VCaP (cell line): Measurements from ENCODE around the gene USP25.

ENCODE experiments used
- H3K27ac ChIP-seq: fragments of 450-650 bp; 2 replicates; pipeline ENCODE4 v1.5.1; 2017
- CTCF ChIP-seq: fragments of 450-650 bp; conservative IDR thresholded peaks from 2 replicates; pipeline ENCODE4 v1.5.1; 2017; ENCODE audit warnings: mild to moderate bottlenecking, moderate library complexity

Gene USP25

GRCh38 chr21:15809065-15809464 lies 79.3 kb downstream of the USP25 start:
- TF ChIP-seq CTCF = no peak
- H3K27ac ChIP-seq = no peak overlapping the region

GRCh38 chr21:15809818-15810217 lies 80.0 kb downstream of the USP25 start:
- no peak for TF ChIP-seq CTCF
- H3K27ac ChIP-seq = no peak overlapping the region

- H3K27ac ChIP-seq = no peak overlapping the region
- TF ChIP-seq CTCF = no peak
Measured at GRCh38 chr21:15815285-15815684, 85.5 kb downstream of the USP25 start.

GRCh38 chr21:15820327-15820726 lies 90.5 kb downstream of the USP25 start:
- no peak for TF ChIP-seq CTCF
- H3K27ac ChIP-seq = no peak overlapping the region

GRCh38 chr21:15820852-15821379 lies 91.1 kb downstream of the USP25 start:
- H3K27ac ChIP-seq = no peak overlapping the region
- TF ChIP-seq CTCF = no peak

GRCh38 chr21:15823486-15824150 lies 93.8 kb downstream of the USP25 start:
- no peak for TF ChIP-seq CTCF

GRCh38 chr21:15825700-15826099 lies 95.9 kb downstream of the USP25 start:
- no peak for TF ChIP-seq CTCF
- no peak overlapping the region for H3K27ac ChIP-seq

More at GRCh38 chr21:15823486-15824150, 93.8 kb downstream of the USP25 start:
- no peak overlapping the region for H3K27ac ChIP-seq
